H1 (cell line): ENCODE data around the gene POU6F2. TPM values are rescaled to one million over a fixed set of nuclear protein-coding genes. Genes with fewer than 3 reads are reported as not detected.
A peak's percentile ranks its signal among the peaks of the same experiment; 100 is the strongest.

Experiments
- CTCF ChIA-PET: fragments of 300-600 bp; sonication (Branson Sonifier 250); formaldehyde crosslinking; loops from one replicate; lab custom pipeline; 2021; ENCODE audit not compliant: partially characterized antibody; lab: Charles Lee
- POLR2A ChIA-PET: fragments of 300-600 bp; sonication (Branson Sonifier 250); formaldehyde crosslinking; loops from one replicate; lab custom pipeline; 2021; ENCODE audit warnings: inconsistent platforms; ENCODE audit not compliant: partially characterized antibody; lab: Charles Lee
- DNase-seq, 2 experiments: peaks; one replicate each; pipeline versions ENCODE4 v3.0.0 to v3.0.0-alpha.2; 2010 to 2022; ENCODE audit warnings: low spot score in 2 of 2, low read depth in 1 of 2, mixed read lengths in 1 of 2
- FAIRE-seq: peaks from 2 replicates; lab custom pipeline; 2011; peaks lifted over from hg19 to GRCh38; lab: Jason Lieb, UNC
- H2AFZ ChIP-seq: 2 replicates; pipeline ENCODE4 v1.8.1; 2012; ENCODE audit warnings: low read length, inconsistent platforms
- H2AK5ac ChIP-seq: 2 replicates; pipeline ENCODE4 v1.6.1; 2013; ENCODE audit warnings: low read depth, low read length
- H2BK120ac ChIP-seq: replicated peaks from 2 replicates; pipeline ENCODE3; 2013; ENCODE audit warnings: low read depth, low read length, inconsistent platforms
- H2BK12ac ChIP-seq: 2 replicates; pipeline ENCODE4 v1.6.1; 2013; ENCODE audit warnings: low read depth, low read length
- H2BK15ac ChIP-seq: 2 replicates; pipeline ENCODE4 v1.6.1; 2013; ENCODE audit warnings: low read length
- H2BK20ac ChIP-seq: 2 replicates; pipeline ENCODE4 v1.6.1; 2013; ENCODE audit warnings: low read length
- H2BK5ac ChIP-seq: 2 replicates; pipeline ENCODE4 v1.6.1; 2013; ENCODE audit warnings: low read depth, low read length
- H3K14ac ChIP-seq: 2 replicates; pipeline ENCODE4 v1.6.1; 2013; ENCODE audit warnings: inconsistent platforms; ENCODE audit not compliant: insufficient read length
- H3K18ac ChIP-seq: 2 replicates; pipeline ENCODE4 v1.6.1; 2013; ENCODE audit warnings: low read length; ENCODE audit errors: extremely low read depth
- H3K23ac ChIP-seq: 2 replicates; pipeline ENCODE4 v1.6.1; 2013; ENCODE audit warnings: inconsistent platforms; ENCODE audit not compliant: insufficient read length
- H3K23me2 ChIP-seq: 2 replicates; pipeline ENCODE4 v1.6.1; 2013; ENCODE audit warnings: low read depth, low read length
- H3K27ac ChIP-seq: 2 replicates; pipeline ENCODE4 v1.6.1; 2011; ENCODE audit warnings: low read depth, low read length, inconsistent platforms
- H3K27me3 ChIP-seq, 4 experiments: replicated peaks in 1 of 4; 1 replicate in 1 of 4; 2 replicates in 3 of 4; pipeline versions ENCODE4 v1.6.1 to v1.8.1; 2011 to 2013; ENCODE audit warnings: low read length in 3 of 4, mild to moderate bottlenecking in 3 of 4, inconsistent platforms in 2 of 4, mixed read lengths in 2 of 4, moderate library complexity in 1 of 4; ENCODE audit not compliant: control insufficient read depth in 3 of 4, insufficient read depth in 3 of 4; ENCODE audit errors: extremely low read depth in 1 of 4
- H3K36me3 ChIP-seq, 4 experiments: 2 replicates each; pipeline versions ENCODE4 v1.6.1 to v1.8.1; 2011 to 2013; ENCODE audit warnings: mild to moderate bottlenecking in 4 of 4, low read length in 3 of 4, moderate library complexity in 2 of 4, control low read depth in 1 of 4, inconsistent platforms in 1 of 4; ENCODE audit not compliant: insufficient read depth in 4 of 4, control insufficient read depth in 2 of 4
- H3K4ac ChIP-seq: replicated peaks from 2 replicates; pipeline ENCODE3; 2013; ENCODE audit warnings: low read length, low read depth, mixed read lengths, inconsistent platforms; ENCODE audit not compliant: insufficient read length
- H3K4me1 ChIP-seq, 4 experiments: replicated peaks in 1 of 4; 1 replicate in 1 of 4; 2 replicates in 3 of 4; pipeline versions ENCODE4 v1.6.1 to v1.8.1; 2011 to 2013; ENCODE audit warnings: low read length in 3 of 4, inconsistent platforms in 2 of 4, mixed read lengths in 1 of 4; ENCODE audit not compliant: insufficient read depth in 4 of 4, control insufficient read depth in 3 of 4
- H3K4me2 ChIP-seq, 2 experiments: 2 replicates each; pipeline versions ENCODE4 v1.6.1 to v1.8.1; 2011 to 2013; ENCODE audit warnings: low read depth in 2 of 2, low read length in 2 of 2, control low read depth in 1 of 2, inconsistent platforms in 1 of 2, mild to moderate bottlenecking in 1 of 2; ENCODE audit not compliant: insufficient read depth in 1 of 2
- H3K4me3 ChIP-seq, 4 experiments: fragments of 200-600, 300-600 bp in 1 of 4; sonication (generic), shearing (Covaris generic), sonication (Bioruptor Twin) in 1 of 4; 2 replicates each; pipeline versions ENCODE4 v1.5.1 to v1.8.1; 2011 to 2016; ENCODE audit warnings: low read length in 4 of 4, low read depth in 3 of 4, control low read depth in 2 of 4, inconsistent platforms in 2 of 4, mild to moderate bottlenecking in 2 of 4, mixed read lengths in 1 of 4, moderate library complexity in 1 of 4; ENCODE audit not compliant: insufficient read depth in 2 of 4; ENCODE audit errors: extremely low read depth in 1 of 4
- H3K56ac ChIP-seq: replicated peaks from 2 replicates; pipeline ENCODE3; 2013; ENCODE audit warnings: low read depth, mild to moderate bottlenecking, mixed read lengths, low read length, inconsistent platforms; ENCODE audit not compliant: insufficient read length
- H3K79me1 ChIP-seq: 2 replicates; pipeline ENCODE4 v1.6.1; 2013; ENCODE audit warnings: low read depth, low read length, control low read depth
- H3K79me2 ChIP-seq, 2 experiments: 2 replicates each; pipeline versions ENCODE4 v1.6.1 to v1.8.1; 2012 to 2013; ENCODE audit warnings: low read length in 2 of 2, mild to moderate bottlenecking in 2 of 2, inconsistent platforms in 1 of 2; ENCODE audit not compliant: insufficient read depth in 2 of 2, control insufficient read depth in 1 of 2
- H3K9ac ChIP-seq, 4 experiments: replicated peaks in 1 of 4; 1 replicate in 1 of 4; 2 replicates in 3 of 4; pipeline versions ENCODE4 v1.6.1 to v1.8.1; 2011 to 2013; ENCODE audit warnings: low read depth in 3 of 4, low read length in 3 of 4, control low read depth in 2 of 4, mild to moderate bottlenecking in 2 of 4, moderate library complexity in 2 of 4, inconsistent platforms in 1 of 4; ENCODE audit errors: extremely low read depth in 1 of 4
- H3K9me3 ChIP-seq, 2 experiments: 2 replicates each; pipeline versions ENCODE4 v1.6.1 to v1.8.1; 2012 to 2013; ENCODE audit warnings: mild to moderate bottlenecking in 2 of 2, moderate library complexity in 2 of 2, control low read depth in 1 of 2, inconsistent platforms in 1 of 2, low read depth in 1 of 2, low read length in 1 of 2, mixed read lengths in 1 of 2; ENCODE audit not compliant: insufficient read depth in 2 of 2
- H4K20me1 ChIP-seq, 2 experiments: replicated peaks in 1 of 2; 2 replicates each; pipeline versions ENCODE3 to v1.8.1; 2011 to 2013; ENCODE audit warnings: inconsistent platforms in 2 of 2, low read length in 2 of 2, mild to moderate bottlenecking in 1 of 2; ENCODE audit not compliant: insufficient read depth in 2 of 2, control insufficient read depth in 1 of 2
- H4K5ac ChIP-seq: 2 replicates; pipeline ENCODE4 v1.6.1; 2013; ENCODE audit warnings: low read length, low read depth, mixed read lengths, inconsistent platforms; ENCODE audit not compliant: insufficient read length
- H4K8ac ChIP-seq: 2 replicates; pipeline ENCODE4 v1.8.0; 2013; ENCODE audit warnings: mild to moderate bottlenecking, moderate library complexity, low read length, inconsistent platforms; ENCODE audit not compliant: insufficient read depth; ENCODE audit errors: extremely low read depth
- H4K91ac ChIP-seq: replicated peaks from 2 replicates; pipeline ENCODE3; 2013; ENCODE audit warnings: low read length, mixed read lengths, inconsistent platforms; ENCODE audit not compliant: insufficient read length
- BACH1 ChIP-seq: IDR thresholded peaks from 2 replicates; pipeline ENCODE4 v1.6.1; 2012; ENCODE audit warnings: low read length, improper control_type of control experiment
- BRCA1 ChIP-seq: IDR thresholded peaks from 2 replicates; pipeline ENCODE4 v1.6.1; 2012; ENCODE audit warnings: low read depth, low read length, improper control_type of control experiment
- CBX8 ChIP-seq: fragments of 300-800, 300-1000 bp; sonication (generic); IDR thresholded peaks from 2 replicates; pipeline ENCODE4 v1.7.1; 2016; ENCODE audit warnings: low read depth, low read length, borderline replicate concordance
- CHD1 ChIP-seq: IDR thresholded peaks from 2 replicates; pipeline ENCODE4 v1.6.1; 2012; ENCODE audit warnings: low read depth, low read length, improper control_type of control experiment
- CTCF ChIP-seq, 3 experiments: IDR thresholded peaks; 1 replicate in 2 of 3; 2 replicates in 1 of 3; pipeline versions ENCODE4 v1.5.1 to v1.6.1; 2011; ENCODE audit warnings: low read length in 3 of 3, mild to moderate bottlenecking in 3 of 3, inconsistent platforms in 2 of 3, low read depth in 1 of 3, moderate library complexity in 1 of 3; ENCODE audit not compliant: insufficient read depth in 1 of 3; ENCODE audit errors: control extremely low read depth in 1 of 3
- EGR1 ChIP-seq: IDR thresholded peaks from 2 replicates; pipeline ENCODE4 v1.6.1; 2011; ENCODE audit warnings: low read depth, low read length, borderline replicate concordance
- FOSL1 ChIP-seq: IDR thresholded peaks from 2 replicates; pipeline ENCODE4 v1.6.1; 2011; ENCODE audit warnings: mild to moderate bottlenecking, low read depth, low read length, moderate library complexity; ENCODE audit not compliant: insufficient read depth
- NRF1 ChIP-seq: IDR thresholded peaks from 2 replicates; pipeline ENCODE4 v1.6.1; 2011; ENCODE audit warnings: mild to moderate bottlenecking, low read depth, low read length, improper control_type of control experiment
- POLR2AphosphoS5 ChIP-seq: IDR thresholded peaks from 2 replicates; pipeline ENCODE4 v1.6.1; 2011; ENCODE audit warnings: low read depth, low read length
- POU5F1 ChIP-seq: IDR thresholded peaks from 2 replicates; pipeline ENCODE4 v1.6.1; 2011; ENCODE audit warnings: low read depth, mild to moderate bottlenecking, low read length, moderate library complexity
- RFX5 ChIP-seq: IDR thresholded peaks from 2 replicates; pipeline ENCODE4 v1.6.1; 2011; ENCODE audit warnings: low read depth, low read length, improper control_type of control experiment, borderline replicate concordance
- RXRA ChIP-seq: IDR thresholded peaks from 2 replicates; pipeline ENCODE4 v1.6.1; 2011; ENCODE audit warnings: low read depth, mild to moderate bottlenecking, low read length, moderate library complexity; ENCODE audit not compliant: insufficient read depth
- TCF12 ChIP-seq: IDR thresholded peaks from 2 replicates; pipeline ENCODE4 v1.6.1; 2011; ENCODE audit warnings: low read depth, mild to moderate bottlenecking, low read length
- WGBS, 2 experiments: shearing (Covaris generic) in 1 of 2; methylation state at CpG; one replicate each; pipeline versions ENCODE4 v1.1.6 to v1.1.7; 2013 to 2015; ENCODE audit warnings: low lambda C conversion rate in 2 of 2, mixed read lengths in 2 of 2, inconsistent platforms in 1 of 2, low coverage in 1 of 2, missing lambda C conversion rate in 1 of 2; ENCODE audit not compliant: insufficient replicate concordance in 2 of 2, insufficient coverage in 1 of 2, insufficient read length in 1 of 2; ENCODE audit errors: extremely low coverage in 1 of 2, missing lambda C conversion rate in 1 of 2; 5-methylcytosine and 5-hydroxymethylcytosine counted together
- polyA plus RNA-seq, 7 experiments: library from polyadenylated mRNA; depleted of rRNA in 3 of 7; stranded (reverse) in 5 of 7; unstranded in 2 of 7; fragments of >200 nt in 5 of 7; fragments of 200-250 nt in 2 of 7; gene quantifications; 1 replicate in 5 of 7; 2 replicates in 1 of 7; 4 replicates in 1 of 7; pipeline versions ENCODE4 v1.2.1 to v1.2.3, GENCODE V29; 2011 to 2013; ENCODE audit warnings: missing spikeins in 2 of 7, mixed read lengths in 2 of 7
- total RNA-seq: library from RNA; stranded (reverse); fragmentation: NEBNext Ultra II Directional; extraction: Animal tissue kit (Norgen Biotek cat#: 25700); gene quantifications from 2 replicates; pipeline ENCODE4 v1.2.1, GENCODE V29; 2021

POU6F2 gene
- total and polyA plus RNA-seq, 2 of the 8 experiments (the other 6 are each of a cell fraction or from before 2014, with no cell fraction given) = 1.1 to 2.0 TPM

- Histone ChIP-seq H4K5ac (no peak overlapping the region), H3K4ac (no peak overlapping the region), H2BK15ac (no peak overlapping the region), H3K18ac (no peak overlapping the region; the same call in 1 of the 2 replicates), H3K23ac (no peak overlapping the region), H4K91ac (no peak overlapping the region), H2BK20ac (no peak overlapping the region), H3K27me3 (no peaks in the 10 kb centered on the region), H4K20me1 (no peaks in the 10 kb centered on the region), H2AK5ac (no peak overlapping the region), H2AFZ (no peak overlapping the region), H3K56ac (no peak overlapping the region), H3K79me1 (no peaks in the 10 kb centered on the region), H3K4me2 (no peak overlapping the region), H4K8ac (no peak overlapping the region), H2BK5ac (no peak overlapping the region), H3K23me2 (no peaks in the 10 kb centered on the region), H2BK120ac (no peak overlapping the region), H3K4me1 (peaks cover 0 to 3% (median 1%) of the 10 kb centered on the region in 4 experiments; a peak in 2 of 7 replicates), H3K36me3 (no peaks in the 10 kb centered on the region; a peak in 1 of 8 replicates), H3K14ac (no peak overlapping the region), H3K4me3 (no peak overlapping the region), H3K27ac (no peak overlapping the region), H3K9ac (no peak overlapping the region), H3K9me3 (peaks cover 0 to 2% of the 10 kb centered on the region in 2 experiments; a peak in 1 of 4 replicates), H3K79me2 (no peaks in the 10 kb centered on the region), H2BK12ac (no peak overlapping the region)
- CTCF ChIA-PET = interaction anchor here (0.6 to 1.4 kb wide), 4 partner anchors 9 to 183 kb away, joined by 3 to 5 read pairs (median 4); no protein-coding TSS in a partner anchor
- no peak for DNase-seq
- POLR2A ChIA-PET = no interaction called here
- WGBS, 2 experiments = 72% methylated on average over 5 of the region's 5 CpGs; no CpG with 5 or more reads in 1 of the 2 experiments
- peak; percentile 58 for FAIRE-seq
- no peak for TF ChIP-seq CTCF (IDR thresholded peaks at IDR 0.05; ENCODE audit: control extremely low read depth in 1 of 3, insufficient read depth in 1 of 3, low read depth in 1 of 3, low read length in 3 of 3)
- TF ChIP-seq NRF1 = no peak
- TF ChIP-seq RFX5 = no peak
- TF ChIP-seq BRCA1 = no peak
- no peak for TF ChIP-seq TCF12
- no peak for TF ChIP-seq BACH1
- no peak for TF ChIP-seq CHD1
- TF ChIP-seq CBX8 = no peak
- TF ChIP-seq POLR2AphosphoS5 = no peak
- no peak for TF ChIP-seq EGR1
- TF ChIP-seq POU5F1 = no peak
- no peak for TF ChIP-seq FOSL1
- no peak for TF ChIP-seq RXRA
These were observed 91.3 kb downstream of the POU6F2 start for GRCh38 chr7:39069031-39069430.
